Measurements from ENCODE around the gene FGD6. TPM values are rescaled to one million over a fixed set of nuclear protein-coding genes. Genes with fewer than 3 reads are reported as not detected.

FGD6 gene
- total and polyA plus RNA-seq, 9 donors = 4.5 to 18.7 (median 15.2) TPM

- 22 to 46% (median 26%) methylated on average over 4 of the region's 4 CpGs for WGBS, 3 donors
- H3K4me3 ChIP-seq = no peak overlapping the region
- H3K27me3 ChIP-seq = no peaks in the 10 kb centered on the region
- intact Hi-C loops (cut with DNase I) = no loop called here
- no peaks in the 10 kb centered on the region for H3K9me3 ChIP-seq
- no peak overlapping the region for H3K27ac ChIP-seq
- TF ChIP-seq EP300 (IDR thresholded peaks at IDR 0.05) = no peak
- TF ChIP-seq POLR2A (IDR thresholded peaks at IDR 0.05) = no peak
- TF ChIP-seq, protein P1, sequence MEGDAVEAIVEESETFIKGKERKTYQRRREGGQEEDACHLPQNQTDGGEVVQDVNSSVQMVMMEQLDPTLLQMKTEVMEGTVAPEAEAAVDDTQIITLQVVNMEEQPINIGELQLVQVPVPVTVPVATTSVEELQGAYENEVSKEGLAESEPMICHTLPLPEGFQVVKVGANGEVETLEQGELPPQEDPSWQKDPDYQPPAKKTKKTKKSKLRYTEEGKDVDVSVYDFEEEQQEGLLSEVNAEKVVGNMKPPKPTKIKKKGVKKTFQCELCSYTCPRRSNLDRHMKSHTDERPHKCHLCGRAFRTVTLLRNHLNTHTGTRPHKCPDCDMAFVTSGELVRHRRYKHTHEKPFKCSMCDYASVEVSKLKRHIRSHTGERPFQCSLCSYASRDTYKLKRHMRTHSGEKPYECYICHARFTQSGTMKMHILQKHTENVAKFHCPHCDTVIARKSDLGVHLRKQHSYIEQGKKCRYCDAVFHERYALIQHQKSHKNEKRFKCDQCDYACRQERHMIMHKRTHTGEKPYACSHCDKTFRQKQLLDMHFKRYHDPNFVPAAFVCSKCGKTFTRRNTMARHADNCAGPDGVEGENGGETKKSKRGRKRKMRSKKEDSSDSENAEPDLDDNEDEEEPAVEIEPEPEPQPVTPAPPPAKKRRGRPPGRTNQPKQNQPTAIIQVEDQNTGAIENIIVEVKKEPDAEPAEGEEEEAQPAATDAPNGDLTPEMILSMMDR (IDR thresholded peaks at IDR 0.05) = no peak
- DNase-seq = no peak
- H3K36me3 ChIP-seq = no peaks in the 10 kb centered on the region
- H3K4me1 ChIP-seq (ENCODE audit: insufficient read depth) = peaks cover 5% of the 10 kb centered on the region
Observed at GRCh38 chr12:95169368-95169767, 47.9 kb downstream of the FGD6 start.

DNA sequence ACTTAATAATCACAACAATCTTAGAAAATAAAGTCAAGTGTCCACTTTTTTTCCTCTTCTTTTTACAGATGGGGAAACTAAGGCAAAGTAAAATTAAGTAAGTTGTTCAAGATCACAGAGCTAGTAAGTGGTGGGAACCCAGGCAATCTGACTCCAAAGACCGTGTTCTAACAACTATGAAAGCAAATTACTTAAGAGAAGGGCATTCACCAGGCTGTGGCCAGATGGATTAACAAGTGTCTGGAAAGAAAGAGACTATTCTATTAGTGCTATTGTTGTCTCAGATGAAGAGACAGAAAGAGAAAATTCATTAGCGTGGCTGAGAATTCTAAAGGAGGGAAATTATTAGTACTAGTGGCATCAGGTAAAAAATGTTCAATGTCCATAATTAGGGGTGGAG, 48.5 kb downstream of the FGD6 start:
- WGBS, 3 donors = 78 to 81% (median 79%) methylated on average over 2 of the region's 2 CpGs
- intact Hi-C loops (cut with DNase I) = no loop called here

GRCh38 chr12:95164656-95165055, 52.6 kb downstream of the FGD6 start:
- DNase-seq = no peak
- Histone ChIP-seq H3K4me1 (ENCODE audit: insufficient read depth) (peaks cover 6% of the 10 kb centered on the region), H3K27ac (peak overlapping the region in 1 of 2 donors; percentile 51), H3K4me3 (no peak overlapping the region), H3K9me3 (no peaks in the 10 kb centered on the region), H3K27me3 (no peaks in the 10 kb centered on the region), H3K36me3 (no peaks in the 10 kb centered on the region)
- intact Hi-C loops (cut with DNase I) = loop anchor here in 2 of 4 donors (5.0 kb wide), 2 partner anchors 43 to 53 kb away; partner anchors contain the start of genes FGD6 (in 1 of the 2) and VEZT (in 1 of the 2)
- WGBS, 3 donors = 68 to 74% (median 73%) methylated on average over 2 of the region's 2 CpGs
- TF ChIP-seq POLR2A (IDR thresholded peaks at IDR 0.05) = no peak

More for the DNA sequence above, 48.5 kb downstream of the FGD6 start:
- TF ChIP-seq POLR2A (IDR thresholded peaks at IDR 0.05) = no peak
- TF ChIP-seq, protein P1 (IDR thresholded peaks at IDR 0.05) = no peak
- no peak for TF ChIP-seq EP300 (IDR thresholded peaks at IDR 0.05)
- no peak overlapping the region for H3K27ac ChIP-seq
- no peak overlapping the region for H3K4me3 ChIP-seq
- peaks cover 6% of the 10 kb centered on the region for H3K4me1 ChIP-seq (ENCODE audit: insufficient read depth)
- no peaks in the 10 kb centered on the region for H3K9me3 ChIP-seq
- no peaks in the 10 kb centered on the region for H3K27me3 ChIP-seq
- H3K36me3 ChIP-seq = no peaks in the 10 kb centered on the region
- DNase-seq = no peak

DNA sequence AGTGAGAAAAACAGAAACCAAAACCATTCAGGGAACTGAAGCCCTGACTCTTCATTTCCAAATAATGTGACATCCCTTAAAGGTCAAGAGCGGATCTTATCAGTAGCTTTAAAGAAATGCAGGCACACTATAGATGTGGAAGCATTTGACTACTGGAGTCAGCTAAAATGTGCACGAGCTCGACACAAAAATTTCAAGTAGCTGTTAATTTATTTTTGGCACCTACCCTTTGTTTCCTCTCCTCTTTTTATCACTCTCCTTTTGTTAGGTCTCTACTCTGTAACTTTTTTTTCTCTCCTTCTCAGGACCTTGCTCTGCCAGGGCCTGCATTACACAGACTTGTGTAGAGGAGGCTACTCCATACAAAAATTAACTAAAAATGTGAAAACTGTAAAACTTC, 58.3 kb downstream of the FGD6 start:
- TF ChIP-seq EP300 (IDR thresholded peaks at IDR 0.05) (no peak), POLR2A (IDR thresholded peaks at IDR 0.05) (no peak)
- TF ChIP-seq, protein P1 (IDR thresholded peaks at IDR 0.05) = no peak

DNA sequence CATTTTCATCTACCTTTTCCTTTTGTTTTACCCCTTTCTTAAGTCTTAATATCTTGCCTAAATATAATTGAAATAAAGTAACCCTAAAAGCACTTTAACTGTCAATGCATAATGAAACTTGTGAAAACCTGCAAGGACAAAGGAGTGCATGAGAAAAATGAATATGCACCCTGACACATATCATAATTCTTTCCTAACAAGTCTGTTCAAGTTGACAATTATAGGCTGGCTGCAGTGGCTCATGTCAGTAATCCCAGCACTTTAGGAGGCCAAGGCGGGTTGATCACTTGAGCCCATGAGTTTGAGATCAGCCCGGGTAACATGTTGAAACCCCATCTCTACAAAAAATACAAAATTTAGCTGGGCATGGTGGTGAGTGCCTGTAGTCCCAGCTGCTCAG, 65.4 kb downstream of the FGD6 start:
- H3K36me3 ChIP-seq = no peaks in the 10 kb centered on the region
- H3K9me3 ChIP-seq = no peaks in the 10 kb centered on the region
- no peaks in the 10 kb centered on the region for H3K27me3 ChIP-seq
- TF ChIP-seq EP300 (IDR thresholded peaks at IDR 0.05) (no peak), POLR2A (IDR thresholded peaks at IDR 0.05) (no peak)
- TF ChIP-seq, protein P1 (IDR thresholded peaks at IDR 0.05) = no peak
- no peaks in the 10 kb centered on the region for H3K4me1 ChIP-seq (ENCODE audit: insufficient read depth)
- H3K4me3 ChIP-seq = no peak overlapping the region
- intact Hi-C loops (cut with DNase I) = no loop called here
- H3K27ac ChIP-seq = no peak overlapping the region
- WGBS, 3 donors = 93 to 94% (median 93%) methylated on average over 2 of the region's 2 CpGs
- DNase-seq = no peak

More for the DNA sequence above, 58.3 kb downstream of the FGD6 start:
- intact Hi-C loops (cut with DNase I) = no loop called here
- WGBS, 3 donors = 26 to 37% (median 30%) methylated on average over 3 of the region's 3 CpGs
- Histone ChIP-seq H3K27me3 (no peaks in the 10 kb centered on the region), H3K27ac (no peak overlapping the region), H3K4me3 (no peak overlapping the region), H3K36me3 (no peaks in the 10 kb centered on the region), H3K4me1 (ENCODE audit: insufficient read depth) (peaks cover 4% of the 10 kb centered on the region), H3K9me3 (no peaks in the 10 kb centered on the region)
- no peak for DNase-seq

Measured in ovary (tissue), 9 donors.